ENCODE measurements around the gene NLGN1.
"Not testable (repeated sequence)": the region's sequence is repeated elsewhere in the genome, so short reads cannot be mapped to it uniquely, and the experiment has no call there.

NLGN1 gene

GRCh38 chr3:174198199-174198598 is 800.7 kb downstream of the NLGN1 start:
- no peak for FAIRE-seq

GRCh38 chr3:174199696-174200095 is 802.2 kb downstream of the NLGN1 start:
- FAIRE-seq, result no peak

GRCh38 chr3:174202116-174202515 is 804.6 kb downstream of the NLGN1 start:
- no peak for FAIRE-seq

DNA sequence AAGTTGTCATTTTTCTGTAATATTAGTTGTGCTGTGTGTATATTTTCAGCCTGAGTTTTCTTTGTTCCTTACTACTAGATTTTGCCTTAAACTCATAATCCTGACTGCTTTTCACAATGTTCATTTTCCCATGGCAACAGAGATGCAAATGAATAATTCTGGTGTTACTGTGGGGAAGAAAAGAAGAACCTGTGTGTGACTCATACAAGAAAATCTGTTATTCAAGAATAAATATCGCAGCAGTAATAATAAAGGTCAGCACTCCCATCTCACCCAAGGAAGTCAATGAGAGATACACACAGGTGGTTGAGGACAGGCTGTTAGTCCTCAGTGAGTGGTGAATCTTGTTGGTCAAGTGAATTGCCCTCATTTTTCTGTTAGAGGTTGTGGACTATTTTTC is 805.0 kb downstream of the NLGN1 start:
- FAIRE-seq, result no peak

DNA sequence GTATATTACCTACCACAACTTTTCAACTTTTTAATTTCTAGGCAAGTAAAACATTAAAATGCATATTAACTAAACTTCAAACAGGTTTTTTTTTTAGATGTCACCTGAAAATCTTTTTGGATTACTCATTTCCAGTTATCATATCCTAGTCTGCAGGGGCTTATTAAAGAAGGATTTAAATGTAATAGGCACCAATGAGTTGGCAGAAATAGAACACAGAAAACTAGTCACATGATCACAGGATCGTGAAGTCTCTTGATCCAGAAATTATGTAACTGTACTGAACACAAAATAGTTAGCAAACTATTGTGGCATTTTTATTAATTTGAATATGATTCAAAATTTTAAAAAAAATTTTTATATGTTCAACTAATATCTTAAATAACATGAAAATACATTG is 807.2 kb downstream of the NLGN1 start:
- no peak for FAIRE-seq

DNA sequence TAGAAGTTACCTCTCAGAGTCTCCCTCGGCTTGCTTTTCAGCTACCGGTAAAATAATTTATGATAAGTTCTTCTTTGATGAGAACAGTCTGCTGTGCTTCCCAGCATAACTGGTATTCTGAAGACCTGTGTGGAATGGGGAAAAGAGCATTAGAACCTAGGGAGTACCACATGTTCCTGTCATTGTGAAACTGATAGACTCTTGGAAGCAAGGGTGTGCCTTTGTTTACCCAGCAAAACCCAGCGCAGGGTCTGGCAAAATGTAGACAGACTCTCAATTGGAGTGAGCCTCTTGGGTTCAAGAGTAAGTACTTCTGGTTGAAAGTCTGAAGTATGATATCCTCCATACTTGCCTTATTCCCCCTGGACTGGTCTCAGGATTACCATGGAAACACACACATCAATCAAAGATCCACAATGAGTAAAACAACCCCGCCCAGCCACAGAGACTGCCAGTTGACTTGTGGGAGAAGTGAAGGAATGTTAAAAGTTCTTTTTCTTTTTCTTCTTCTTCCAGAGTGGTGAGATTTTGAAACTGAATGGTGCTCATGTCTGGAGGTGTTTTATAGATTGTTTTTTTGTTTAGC is 809.2 kb downstream of the NLGN1 start:
- FAIRE-seq, result no peak

GRCh38 chr3:174208161-174208560 is 810.6 kb downstream of the NLGN1 start:
- FAIRE-seq, result no peak

GRCh38 chr3:174211896-174212295 is 814.4 kb downstream of the NLGN1 start:
- FAIRE-seq, result not testable (repeated sequence)

GRCh38 chr3:174215456-174215855 is 817.9 kb downstream of the NLGN1 start:
- no peak for FAIRE-seq

DNA sequence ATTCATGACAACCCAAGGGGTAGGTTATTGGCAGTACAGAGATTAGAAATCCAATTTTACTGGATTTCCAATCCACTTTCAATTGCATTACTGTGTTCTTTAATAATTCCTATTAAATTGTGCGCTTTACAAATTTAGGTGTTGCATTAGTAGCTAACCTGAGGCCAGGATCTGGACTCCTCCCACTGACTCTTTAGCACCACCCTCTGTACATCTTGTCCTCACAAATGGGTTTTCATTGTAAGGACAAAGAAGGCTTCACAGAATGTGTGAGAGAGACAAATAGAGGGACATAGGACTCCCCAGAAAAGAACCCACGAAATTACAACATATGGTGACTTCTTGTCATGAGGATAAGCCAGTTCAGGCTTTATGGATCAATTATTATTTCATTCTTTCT is 818.5 kb downstream of the NLGN1 start:
- no peak for FAIRE-seq

DNA sequence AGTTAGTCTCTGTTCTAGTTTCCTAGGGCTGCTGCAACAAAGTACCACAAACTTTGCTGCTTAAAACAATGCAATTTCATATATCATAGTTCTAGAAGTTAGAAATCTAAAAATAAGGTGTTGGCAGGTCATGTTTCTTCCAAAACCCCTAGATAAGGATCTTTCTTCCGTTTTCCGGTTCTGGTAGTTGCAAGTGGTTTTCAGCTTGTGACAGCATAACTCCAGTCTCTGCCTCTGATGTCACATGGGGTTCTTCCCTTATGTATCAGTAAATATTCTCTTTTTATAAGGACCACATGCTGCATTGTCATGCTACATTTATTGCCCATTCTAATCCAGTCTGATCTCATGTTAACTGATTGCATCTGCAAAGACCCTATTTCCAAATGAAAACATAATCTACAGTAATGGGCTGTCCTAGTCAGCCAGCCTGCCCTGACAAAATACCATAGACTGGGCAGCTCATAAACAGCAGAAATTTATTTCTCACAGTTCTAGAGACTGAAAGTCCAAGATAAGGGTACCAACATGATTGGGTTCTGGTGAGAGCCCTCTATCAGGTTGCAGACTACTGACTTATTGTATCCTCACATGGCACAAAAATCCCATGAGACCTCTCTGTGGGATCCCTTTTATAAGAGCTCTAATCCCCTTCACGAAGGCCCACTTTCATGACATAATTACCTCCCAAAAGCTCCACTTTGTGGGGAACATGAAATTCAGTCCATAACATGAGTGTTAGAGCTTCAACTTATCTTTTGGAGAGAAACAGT is 819.6 kb downstream of the NLGN1 start:
- FAIRE-seq, result no peak

DNA sequence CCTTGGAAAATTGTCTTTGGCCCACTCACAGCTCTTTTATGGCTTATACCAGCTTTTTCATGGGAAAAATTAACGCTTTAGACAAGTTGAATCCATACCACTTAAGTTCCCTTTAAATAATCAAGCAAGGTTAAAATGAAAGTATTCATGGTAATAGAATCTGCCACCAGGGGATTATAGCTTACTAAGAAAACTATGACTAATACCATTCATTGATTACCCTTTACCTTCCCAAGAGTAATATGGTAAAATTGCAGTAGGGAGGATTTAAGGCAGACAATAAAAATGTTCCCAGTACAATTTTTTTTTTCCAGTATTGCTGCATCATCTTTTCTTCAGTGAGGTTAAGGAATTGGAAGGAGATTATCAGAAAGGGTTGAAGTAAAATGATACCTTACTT is 820.5 kb downstream of the NLGN1 start:
- FAIRE-seq, result no peak

DNA sequence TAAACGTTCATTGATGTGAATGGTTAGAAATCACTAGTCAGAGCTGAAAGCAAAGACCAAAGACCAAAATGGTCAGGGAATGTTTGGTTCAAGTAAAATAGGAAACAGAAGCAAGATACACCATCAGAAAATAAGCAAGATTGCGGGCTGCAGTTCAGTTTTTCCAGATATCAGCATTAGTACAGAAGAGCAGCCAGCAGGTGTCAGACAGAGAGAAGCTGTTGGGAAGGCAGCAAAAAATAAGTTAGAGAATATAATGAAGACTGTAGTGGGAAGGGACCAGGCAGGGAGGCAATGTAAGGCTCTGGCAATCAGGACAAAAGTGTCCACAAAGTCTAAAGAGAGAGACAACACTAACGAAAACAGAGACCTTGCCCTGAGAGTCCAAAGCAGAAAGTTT is 822.2 kb downstream of the NLGN1 start:
- FAIRE-seq, result no peak

DNA sequence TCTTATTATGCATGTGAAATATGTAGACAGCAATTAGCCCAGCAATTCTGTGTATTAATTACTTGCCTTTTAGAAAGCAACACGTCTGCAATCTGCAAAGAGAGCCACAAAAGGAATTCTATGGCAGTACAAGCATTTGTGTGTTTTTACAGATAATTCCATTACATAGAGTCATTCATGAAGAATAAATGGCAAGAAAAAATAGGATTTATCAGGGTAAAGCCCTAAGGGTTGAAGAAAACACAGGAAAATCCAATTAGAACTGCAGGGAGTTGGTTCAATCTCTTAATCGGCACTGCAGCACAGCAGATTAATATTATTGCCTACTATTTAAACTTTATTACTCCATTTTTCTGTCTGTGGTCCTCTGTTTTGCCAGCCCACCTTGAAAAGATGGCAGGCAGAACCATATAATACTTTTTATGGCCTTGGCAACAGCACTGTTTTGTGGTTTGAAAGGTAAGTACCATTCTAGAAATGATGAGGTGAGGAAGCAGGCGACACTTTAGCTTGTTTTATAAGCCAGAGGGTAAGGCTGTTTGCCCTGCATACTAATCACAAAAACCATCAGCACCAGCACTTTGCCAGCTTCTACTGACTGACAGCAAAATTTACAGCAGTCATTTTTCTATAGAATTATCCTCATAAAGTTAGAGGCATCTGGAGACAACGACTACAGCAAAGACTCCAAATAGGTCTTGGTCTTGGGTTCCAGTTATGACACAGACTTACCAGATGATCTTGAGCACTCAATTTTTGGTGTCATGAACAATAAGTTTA is 823.4 kb downstream of the NLGN1 start:
- no peak for FAIRE-seq

- no peak for FAIRE-seq
These were observed 825.5 kb downstream of the NLGN1 start for GRCh38 chr3:174223042-174223441.

- FAIRE-seq, result no peak
These were observed 826.1 kb downstream of the NLGN1 start for GRCh38 chr3:174223626-174224025.

DNA sequence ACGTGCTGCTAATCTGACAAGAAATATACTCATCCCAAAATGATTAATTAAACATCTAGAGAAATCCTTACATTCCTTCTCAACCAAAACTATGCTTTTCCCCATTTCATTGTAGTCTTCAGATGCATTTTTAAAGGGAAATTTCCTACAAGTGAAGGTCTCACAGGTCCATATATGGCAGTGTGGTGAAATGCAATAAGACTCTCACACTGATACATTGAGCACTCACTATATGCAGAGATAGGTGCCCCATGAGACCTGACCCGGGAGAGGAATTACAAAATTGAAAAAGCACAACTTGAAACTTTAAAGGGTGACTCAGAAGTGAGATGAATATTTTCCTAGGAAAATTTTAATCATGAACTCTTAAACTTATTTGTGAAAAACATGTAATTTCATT is 832.4 kb downstream of the NLGN1 start:
- FAIRE-seq, result no peak

DNA sequence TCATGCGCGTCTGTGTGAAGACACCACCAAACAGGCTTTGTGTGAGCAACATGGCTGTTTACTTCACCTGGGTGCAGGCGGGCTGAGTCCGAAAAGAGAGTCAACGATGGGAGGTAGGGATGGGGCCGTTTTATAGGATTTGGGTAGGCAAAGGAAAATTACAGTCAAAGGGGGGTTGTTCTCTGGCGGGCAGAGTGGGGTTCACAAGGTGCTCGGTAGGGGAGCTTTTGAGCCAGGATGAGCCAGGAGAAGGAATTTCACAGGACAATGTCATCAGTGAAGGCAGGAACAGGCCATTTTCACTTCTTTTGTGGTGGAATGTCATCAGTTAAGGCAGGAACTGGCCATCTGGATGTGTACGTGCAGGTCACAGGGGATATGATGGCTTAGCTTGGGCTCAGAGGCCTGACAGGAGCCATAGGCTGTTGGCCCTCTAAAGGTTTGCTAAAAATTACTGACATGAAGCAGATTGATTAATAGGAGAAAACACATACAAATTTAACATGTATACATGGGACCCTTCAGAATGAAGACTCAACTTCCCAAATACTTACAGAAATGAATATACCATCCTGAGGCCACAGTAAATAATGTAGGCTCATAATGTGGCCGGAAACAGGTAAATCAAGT is 834.6 kb downstream of the NLGN1 start:
- FAIRE-seq, result not testable (repeated sequence)

DNA sequence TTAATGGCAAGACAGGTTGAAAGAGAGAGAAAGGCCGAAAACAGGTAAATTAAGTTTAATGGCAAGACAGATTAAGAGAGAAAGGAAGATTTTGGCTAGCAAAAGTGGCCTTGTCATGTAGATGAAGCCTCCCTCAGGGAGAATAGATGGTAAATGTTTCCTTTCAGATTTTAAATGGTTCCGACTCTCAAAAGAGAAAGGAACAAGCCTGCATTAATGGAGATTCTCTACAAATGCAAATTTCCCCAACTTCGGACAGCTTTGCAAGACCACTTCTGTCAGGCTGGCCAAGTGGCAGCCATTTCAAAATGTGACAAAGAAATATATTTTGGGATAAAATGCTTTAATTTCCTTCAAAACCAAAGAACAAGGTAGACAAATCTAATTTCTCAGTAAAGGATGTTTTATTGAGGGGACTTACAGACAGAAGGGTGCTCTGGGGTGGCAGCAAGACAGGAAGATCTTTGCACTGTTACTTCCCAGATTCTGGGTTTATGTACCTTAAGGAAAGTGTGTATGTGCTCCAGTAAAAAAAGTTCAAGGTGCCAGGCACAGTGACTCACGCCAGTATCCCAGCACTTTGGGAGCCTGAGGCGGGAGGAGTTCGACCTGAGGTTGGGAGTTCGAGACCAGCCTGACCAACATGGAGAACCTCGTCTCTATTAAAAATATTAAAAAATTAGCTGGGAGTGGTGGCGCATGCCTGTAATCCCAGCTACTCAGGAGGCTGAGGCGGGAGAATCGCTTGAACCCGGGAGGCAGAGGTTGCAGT is 835.3 kb downstream of the NLGN1 start:
- no peak for FAIRE-seq

DNA sequence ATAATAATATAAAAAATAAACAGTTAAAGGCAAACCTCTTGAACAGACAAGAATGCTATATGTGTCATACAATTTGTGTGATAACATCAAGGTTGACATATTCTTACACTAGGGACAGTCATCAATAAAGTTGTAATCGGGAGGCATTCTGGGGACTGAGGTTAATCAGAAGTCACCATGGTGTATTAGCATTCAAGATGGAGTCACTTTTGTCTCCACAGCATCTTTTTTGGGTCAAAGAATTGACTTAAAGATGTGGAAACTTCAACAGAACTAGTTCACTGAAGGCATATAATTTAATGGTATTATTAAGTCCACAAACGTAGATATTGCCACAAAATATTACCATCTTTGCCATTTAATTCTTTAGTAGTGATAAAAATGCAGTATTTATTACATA is 836.0 kb downstream of the NLGN1 start:
- FAIRE-seq, result no peak

- no peak for FAIRE-seq
These were observed 844.9 kb downstream of the NLGN1 start for GRCh38 chr3:174242311-174243041.

GRCh38 chr3:174243171-174243570 is 845.6 kb downstream of the NLGN1 start:
- no peak for FAIRE-seq

Data from A204.1 (cell line).